ENCODE measurements around the gene LRRC46.
A peak's percentile ranks its signal among the peaks of the same experiment; 100 is the strongest.

The LRRC46 gene

GRCh38 chr17:47815106-47815918 lies 16.2 kb upstream of the LRRC46 start:
- H3K4me3 Mint-ChIP-seq, result no peak overlapping the region
- DNase-seq, result no peak
- peaks cover 12% of the 10 kb centered on the region for H3K4me1 Mint-ChIP-seq (ENCODE audit: low read depth)
- H3K27ac Mint-ChIP-seq, result peak overlapping the region; percentile 35
- H3K36me3 Mint-ChIP-seq (ENCODE audit: low read depth), result peaks cover 79% of the 10 kb centered on the region
- H3K9me3 Mint-ChIP-seq, result no peaks in the 10 kb centered on the region
- H3K27me3 Mint-ChIP-seq, result no peaks in the 10 kb centered on the region

DNA sequence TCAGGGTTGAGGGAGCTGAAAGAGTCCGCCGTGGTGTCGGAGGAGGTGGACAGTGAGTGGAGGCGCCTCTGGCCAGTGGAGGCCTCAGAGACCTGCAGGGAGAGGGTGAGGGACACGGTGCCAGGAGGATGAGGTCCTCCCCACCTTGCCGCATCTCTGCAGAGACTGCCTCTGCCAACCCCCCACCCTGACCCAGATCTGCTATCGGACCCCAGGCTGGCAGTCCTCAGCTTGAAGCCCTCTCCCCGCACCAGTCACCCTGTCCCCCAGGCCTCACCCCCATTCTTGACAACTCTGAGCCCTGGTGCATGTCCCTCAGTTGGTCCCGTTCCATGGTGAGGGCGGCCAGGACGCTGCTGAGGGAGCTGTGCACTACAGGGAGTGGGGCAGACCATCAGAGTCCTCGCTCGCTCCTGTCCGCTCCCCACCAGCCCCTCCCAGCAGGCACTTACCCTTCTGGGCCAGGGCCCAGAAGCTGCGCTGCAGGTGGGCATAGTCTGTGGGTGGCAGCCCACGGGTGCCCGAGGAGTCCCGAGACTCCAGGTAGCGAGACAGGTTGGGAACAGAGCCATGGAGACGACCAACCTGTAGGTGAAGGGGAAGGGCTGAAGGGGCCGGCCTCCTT lies 15.2 kb upstream of the LRRC46 start:
- H3K36me3 Mint-ChIP-seq (ENCODE audit: low read depth), result peaks cover 75% of the 10 kb centered on the region
- H3K27ac Mint-ChIP-seq, result no peak overlapping the region
- no peaks in the 10 kb centered on the region for H3K9me3 Mint-ChIP-seq
- no peak overlapping the region for H3K4me3 Mint-ChIP-seq
- peaks cover 13% of the 10 kb centered on the region for H3K4me1 Mint-ChIP-seq (ENCODE audit: low read depth)
- no peaks in the 10 kb centered on the region for H3K27me3 Mint-ChIP-seq
- no peak for DNase-seq

DNA sequence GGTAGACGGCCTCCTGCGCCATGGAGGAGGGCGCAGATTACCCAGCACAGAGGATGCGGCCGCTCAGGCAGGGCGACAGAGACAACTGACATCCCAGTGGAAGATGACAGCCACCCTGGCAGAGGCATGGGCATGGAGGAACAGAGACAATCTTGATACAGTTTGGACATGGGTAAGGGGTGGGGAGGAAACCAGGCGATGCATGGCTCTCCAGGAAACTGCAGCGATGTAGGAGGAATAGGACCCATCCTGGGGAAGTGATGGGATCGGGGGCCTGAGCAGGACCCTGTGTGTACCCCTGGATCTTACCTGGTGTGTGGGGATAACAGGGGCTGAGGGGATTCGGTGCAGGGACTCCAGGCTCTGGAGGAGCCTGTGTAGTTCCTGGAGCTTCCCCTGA lies 14.5 kb upstream of the LRRC46 start:
- Mint-ChIP-seq H3K9me3 (no peaks in the 10 kb centered on the region), H3K4me3 (no peak overlapping the region), H3K27ac (peak overlapping the region; percentile 6), H3K36me3 (ENCODE audit: low read depth) (peaks cover 72% of the 10 kb centered on the region), H3K4me1 (ENCODE audit: low read depth) (peaks cover 17% of the 10 kb centered on the region), H3K27me3 (no peaks in the 10 kb centered on the region)
- DNase-seq, result no peak

- no peak for DNase-seq
- Mint-ChIP-seq H3K9me3 (no peaks in the 10 kb centered on the region), H3K27ac (no peak overlapping the region), H3K4me1 (ENCODE audit: low read depth) (peaks cover 24% of the 10 kb centered on the region), H3K27me3 (no peaks in the 10 kb centered on the region), H3K36me3 (ENCODE audit: low read depth) (peaks cover 62% of the 10 kb centered on the region), H3K4me3 (no peak overlapping the region)
Measured at GRCh38 chr17:47818002-47818695, 13.3 kb upstream of the LRRC46 start.

DNA sequence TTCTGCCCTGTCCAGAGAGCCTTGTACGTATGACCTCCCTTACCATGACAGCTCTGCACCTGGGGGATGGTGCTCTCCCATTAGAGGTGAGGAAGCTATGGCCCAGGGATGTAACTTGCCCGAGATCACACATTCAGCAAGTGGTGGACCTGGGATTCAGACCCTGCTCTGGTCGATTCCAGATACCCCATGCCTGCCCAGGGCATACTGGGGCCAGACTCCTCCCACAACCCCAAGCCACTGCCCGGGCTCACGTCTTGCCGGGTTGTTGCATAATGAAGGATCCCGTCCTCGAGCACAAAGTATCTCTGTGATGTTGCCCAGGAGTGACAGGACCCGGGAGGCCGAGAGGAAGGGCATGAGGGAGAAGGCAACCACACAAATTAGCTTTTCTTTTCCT lies 12.0 kb upstream of the LRRC46 start:
- Mint-ChIP-seq H3K36me3 (ENCODE audit: low read depth) (peaks cover 71% of the 10 kb centered on the region), H3K27ac (peak overlapping the region; percentile 57), H3K4me3 (no peak overlapping the region), H3K27me3 (no peaks in the 10 kb centered on the region), H3K4me1 (ENCODE audit: low read depth) (peaks cover 24% of the 10 kb centered on the region), H3K9me3 (no peaks in the 10 kb centered on the region)
- DNase-seq, result no peak

- peak overlapping the region; percentile 95 for H3K4me3 Mint-ChIP-seq
- peak overlapping the region; percentile 94 for H3K27ac Mint-ChIP-seq
- H3K9me3 Mint-ChIP-seq, result no peaks in the 10 kb centered on the region
- H3K4me1 Mint-ChIP-seq (ENCODE audit: low read depth), result peaks cover 24% of the 10 kb centered on the region
- no peaks in the 10 kb centered on the region for H3K27me3 Mint-ChIP-seq
- peaks cover 68% of the 10 kb centered on the region for H3K36me3 Mint-ChIP-seq (ENCODE audit: low read depth)
- DNase-seq, result no peak
Measured at GRCh38 chr17:47820033-47820789, 11.3 kb upstream of the LRRC46 start.

- H3K36me3 Mint-ChIP-seq (ENCODE audit: low read depth), result peaks cover 68% of the 10 kb centered on the region
- H3K4me1 Mint-ChIP-seq (ENCODE audit: low read depth), result peaks cover 24% of the 10 kb centered on the region
- peak overlapping the region; percentile 95 for H3K4me3 Mint-ChIP-seq
- peak overlapping the region; percentile 94 for H3K27ac Mint-ChIP-seq
- peak; percentile 37 for DNase-seq
- H3K27me3 Mint-ChIP-seq, result no peaks in the 10 kb centered on the region
- no peaks in the 10 kb centered on the region for H3K9me3 Mint-ChIP-seq
Measured at GRCh38 chr17:47821031-47821423, 10.4 kb upstream of the LRRC46 start.

DNA sequence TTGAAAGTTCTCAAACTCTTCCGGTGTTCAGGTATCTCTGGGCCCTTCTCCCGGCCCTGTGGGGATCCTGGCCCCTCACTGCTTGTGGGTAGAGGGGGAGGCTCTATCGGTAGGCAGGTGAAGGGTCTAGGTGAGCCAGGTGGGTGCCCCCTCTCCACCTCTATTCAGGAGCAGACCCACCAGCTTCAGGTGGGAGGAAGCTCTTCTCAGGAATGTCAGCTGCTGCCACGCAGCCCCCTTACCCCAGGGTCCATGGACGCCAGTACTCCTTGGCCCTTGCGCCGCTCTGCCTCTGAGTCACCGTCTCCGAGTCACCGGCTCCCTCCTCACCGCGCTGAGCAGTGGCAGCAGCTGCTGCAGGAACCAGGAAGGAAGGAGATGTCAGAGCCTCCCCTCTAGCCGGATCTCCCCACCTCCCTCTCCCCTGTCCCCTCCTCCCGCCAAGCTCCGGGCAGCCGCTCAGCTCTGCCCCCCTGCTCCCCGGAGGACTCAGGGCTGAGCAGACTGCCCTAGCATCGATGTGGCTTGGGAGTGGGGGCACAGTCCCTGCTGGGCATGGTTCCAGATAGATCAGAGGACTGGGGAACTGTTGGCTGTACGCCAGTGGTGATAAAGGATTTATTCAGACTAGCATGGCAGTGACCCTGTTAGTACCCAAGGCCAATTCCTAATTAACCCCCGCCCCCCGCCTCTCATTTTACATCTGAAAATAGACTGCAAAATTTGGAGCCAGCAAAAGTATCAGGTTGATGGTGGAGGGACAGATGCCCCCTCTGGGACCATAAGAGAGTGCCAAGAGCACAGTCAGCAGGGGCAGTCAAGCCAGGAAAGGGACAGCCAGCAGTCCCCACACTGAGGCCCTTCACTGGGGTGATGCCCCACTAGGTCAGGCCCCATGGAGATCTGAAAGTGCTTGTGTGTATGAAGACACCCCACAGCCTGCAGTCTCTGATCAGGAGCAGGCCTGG lies 9.8 kb upstream of the LRRC46 start, which contains the start of gene OSBPL7:
Gene OSBPL7 (minus strand): TSS at position 371 of the 968 bp plus-strand sequence. CDS start 1,516 bp downstream, outside the sequence.
- peaks cover 68% of the 10 kb centered on the region for H3K36me3 Mint-ChIP-seq (ENCODE audit: low read depth)
- H3K4me3 Mint-ChIP-seq, result peak within 1 kb of the TSS; percentile 95
- H3K27me3 Mint-ChIP-seq, result no peaks in the 10 kb centered on the region
- DNase-seq, result peak; percentile 81
- H3K9me3 Mint-ChIP-seq, result no peaks in the 10 kb centered on the region
- H3K27ac Mint-ChIP-seq, result peak within 1 kb of the TSS; percentile 94
- peaks cover 24% of the 10 kb centered on the region for H3K4me1 Mint-ChIP-seq (ENCODE audit: low read depth)

GRCh38 chr17:47822785-47823184 lies 8.7 kb upstream of the LRRC46 start:
- Mint-ChIP-seq H3K4me1 (ENCODE audit: low read depth) (peaks cover 24% of the 10 kb centered on the region), H3K9me3 (no peaks in the 10 kb centered on the region), H3K27ac (peak overlapping the region; percentile 94), H3K36me3 (ENCODE audit: low read depth) (peaks cover 66% of the 10 kb centered on the region), H3K27me3 (no peaks in the 10 kb centered on the region), H3K4me3 (peak overlapping the region; percentile 95)
- no peak for DNase-seq

DNA sequence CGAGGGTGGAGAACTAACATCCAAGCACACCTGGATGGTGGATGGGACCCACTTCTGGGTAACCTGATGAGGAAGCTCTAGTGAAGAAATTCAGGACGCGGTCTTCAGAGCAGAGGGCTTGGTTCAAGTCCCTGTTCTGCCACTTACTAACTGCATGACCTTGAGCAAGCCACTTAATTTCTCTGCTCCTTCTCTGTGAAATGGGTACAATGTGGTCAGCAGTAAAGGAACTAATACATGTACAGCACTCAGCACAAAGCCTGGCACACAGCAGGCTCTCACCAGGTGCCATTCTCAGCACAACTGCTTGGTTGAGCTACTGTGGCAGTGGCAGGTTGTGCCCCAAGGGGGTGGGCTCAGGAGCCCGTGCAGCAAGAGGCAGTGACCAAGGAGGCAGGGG lies 8.0 kb upstream of the LRRC46 start:
- Mint-ChIP-seq H3K9me3 (no peaks in the 10 kb centered on the region), H3K4me1 (ENCODE audit: low read depth) (peaks cover 29% of the 10 kb centered on the region), H3K36me3 (ENCODE audit: low read depth) (peaks cover 66% of the 10 kb centered on the region), H3K4me3 (no peak overlapping the region), H3K27ac (peak overlapping the region; percentile 33), H3K27me3 (no peaks in the 10 kb centered on the region)
- DNase-seq, result no peak

DNA sequence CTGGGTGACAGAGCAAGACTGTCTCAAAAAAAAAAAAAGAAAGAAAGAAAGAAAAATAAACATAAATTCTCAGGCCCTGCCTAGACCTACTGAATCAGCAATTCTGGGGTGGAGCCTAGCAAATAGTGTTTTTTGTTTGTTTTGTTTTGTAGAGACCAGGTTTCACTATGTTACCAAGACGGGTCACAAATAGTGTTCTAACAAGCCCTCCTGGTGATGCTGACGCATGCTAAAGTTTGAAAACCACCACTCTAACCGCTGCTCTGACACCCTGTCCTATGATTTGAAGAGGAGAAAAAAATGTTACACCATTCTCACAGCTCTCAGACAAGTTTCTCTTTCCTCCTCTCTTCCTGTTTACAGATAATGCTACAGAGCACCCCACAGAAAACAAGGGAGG lies 1.6 kb upstream of the LRRC46 start:
- Mint-ChIP-seq H3K4me3 (peak overlapping the region; percentile 92), H3K27ac (peak overlapping the region; percentile 93)

DNA sequence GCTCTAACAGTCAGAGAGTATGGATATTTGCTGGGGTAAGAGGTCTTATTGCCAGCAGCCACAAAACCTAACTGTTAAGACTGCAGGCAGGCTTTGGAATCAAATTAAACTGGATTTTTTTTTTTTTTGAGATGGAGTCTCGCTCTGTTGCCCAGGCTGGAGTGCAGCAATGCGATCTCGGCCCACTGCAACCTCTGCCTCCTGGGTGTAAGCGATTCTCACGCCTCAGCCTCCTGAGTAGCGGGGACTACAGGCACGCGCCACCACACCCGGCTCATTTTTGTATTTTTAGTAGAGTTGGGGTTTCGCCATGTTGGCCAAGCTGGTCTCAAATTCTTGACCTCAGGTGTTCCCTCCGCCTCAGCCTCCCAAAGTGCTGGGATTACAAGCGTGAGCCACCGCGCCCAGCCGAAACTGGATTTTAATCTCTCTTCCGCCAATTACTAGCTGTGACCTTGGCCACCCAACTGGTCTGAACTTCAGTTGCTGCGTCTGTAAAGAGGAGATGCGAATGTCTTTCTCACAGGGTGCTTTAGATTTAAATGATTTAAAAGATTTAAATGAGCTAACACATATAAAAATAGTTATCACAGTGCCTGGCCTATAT lies 971 bp upstream of the LRRC46 start:
- Mint-ChIP-seq H3K27me3 (no peaks in the 10 kb centered on the region), H3K9me3 (no peaks in the 10 kb centered on the region), H3K4me1 (ENCODE audit: low read depth) (peaks cover 52% of the 10 kb centered on the region), H3K4me3 (peak overlapping the region; percentile 92), H3K27ac (peak overlapping the region; percentile 93), H3K36me3 (ENCODE audit: low read depth) (peaks cover 54% of the 10 kb centered on the region)
- DNase-seq, result no peak

More for the DNA sequence above, 1.6 kb upstream of the LRRC46 start:
- H3K9me3 Mint-ChIP-seq, result no peaks in the 10 kb centered on the region
- peaks cover 58% of the 10 kb centered on the region for H3K36me3 Mint-ChIP-seq (ENCODE audit: low read depth)
- peaks cover 46% of the 10 kb centered on the region for H3K4me1 Mint-ChIP-seq (ENCODE audit: low read depth)
- DNase-seq, result no peak
- H3K27me3 Mint-ChIP-seq, result no peaks in the 10 kb centered on the region

DNA sequence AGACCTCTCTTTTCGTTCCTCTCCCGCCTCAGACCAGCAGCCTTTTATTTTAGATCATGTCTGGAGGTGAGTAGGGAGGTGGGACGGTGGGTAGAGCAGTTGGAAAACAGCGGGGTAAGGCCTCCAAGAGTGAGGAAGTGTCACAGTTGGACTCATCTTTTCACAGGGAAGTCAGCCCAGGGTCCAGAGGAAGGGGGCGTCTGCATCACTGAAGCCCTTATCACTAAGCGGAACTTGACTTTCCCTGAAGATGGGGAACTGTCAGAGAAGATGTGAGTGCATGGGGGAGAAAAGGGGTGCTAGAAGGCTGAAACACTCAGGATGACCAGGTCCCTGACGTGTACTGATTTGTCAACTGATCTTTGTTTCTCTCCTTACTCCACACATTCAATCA lies 461 bp downstream of the LRRC46 start:
- peaks cover 58% of the 10 kb centered on the region for H3K4me1 Mint-ChIP-seq (ENCODE audit: low read depth)
- H3K4me3 Mint-ChIP-seq, result peak overlapping the region; percentile 92
- H3K27me3 Mint-ChIP-seq, result no peaks in the 10 kb centered on the region
- peak overlapping the region; percentile 93 for H3K27ac Mint-ChIP-seq
- no peak for DNase-seq
- H3K9me3 Mint-ChIP-seq, result no peaks in the 10 kb centered on the region
- H3K36me3 Mint-ChIP-seq (ENCODE audit: low read depth), result peaks cover 47% of the 10 kb centered on the region

All from activated T-cell treated with anti-CD3 and anti-CD28 coated beads, Interleukin-2, amount 50 U/mL, for 24 hours (primary cell).